Spinal cord (tissue), 10 donors: ENCODE data around the gene SORCS1. TPM values are rescaled to one million over a fixed set of nuclear protein-coding genes. Genes with fewer than 3 reads are reported as not detected.

ENCODE experiments used
- DNase-seq, 6 donors: peaks; one replicate each; pipeline versions ENCODE4 v3.0.0 to v3.0.0-alpha.2; 2013 to 2015; ENCODE audit warnings: low spot score in 6 of 6, low read depth in 4 of 6
- H3K27ac ChIP-seq: one replicate; pipeline ENCODE4 v1.5.1; 2013; ENCODE audit warnings: low read depth, low read length, control low read depth
- H3K27me3 ChIP-seq: one replicate; pipeline ENCODE4 v1.6.1; 2013; ENCODE audit warnings: low read length; ENCODE audit not compliant: control insufficient read depth, insufficient read depth
- H3K36me3 ChIP-seq: one replicate; pipeline ENCODE4 v1.6.1; 2013; ENCODE audit warnings: low read length; ENCODE audit not compliant: control insufficient read depth, insufficient read depth
- H3K4me1 ChIP-seq: one replicate; pipeline ENCODE4 v1.6.1; 2013; ENCODE audit warnings: low read length; ENCODE audit not compliant: control insufficient read depth, insufficient read depth
- H3K4me3 ChIP-seq: one replicate; pipeline ENCODE4 v1.5.1; 2013; ENCODE audit warnings: low read depth, low read length, control low read depth
- H3K9me3 ChIP-seq: one replicate; pipeline ENCODE4 v1.6.1; 2013; ENCODE audit warnings: low read length; ENCODE audit not compliant: control insufficient read depth, insufficient read depth
- WGBS: methylation state at CpG from one replicate; pipeline ENCODE4 v1.1.5; 2013; ENCODE audit warnings: missing lambda C conversion rate; ENCODE audit not compliant: insufficient coverage; 5-methylcytosine and 5-hydroxymethylcytosine counted together
- polyA plus RNA-seq, 2 donors: library from polyadenylated mRNA; unstranded; fragments of 120-200 nt; gene quantifications; one replicate each; pipeline ENCODE4 v1.2.1, GENCODE V29; 2013; ENCODE audit not compliant: insufficient read length in 2 of 2
- total RNA-seq, 2 donors: library from RNA; depleted of rRNA in 1 of 2; stranded (reverse); fragments of 120-200 nt in 1 of 2; fragments of >200 nt in 1 of 2; gene quantifications; one replicate each; pipeline versions ENCODE4 v1.2.3 to v1.2.4, GENCODE V29; 2013 to 2014
- donor health status: healthy.

SORCS1 gene
- total and polyA plus RNA-seq, 4 donors: 11.4 to 38.0 (median 19.3) TPM

GRCh38 chr10:106866244-106866845, 298.2 kb downstream of the SORCS1 start:
- Histone ChIP-seq H3K27me3 (no peaks in the 10 kb centered on the region), H3K4me3 (no peak overlapping the region), H3K4me1 (no peaks in the 10 kb centered on the region), H3K27ac (no peak overlapping the region), H3K36me3 (no peaks in the 10 kb centered on the region), H3K9me3 (no peaks in the 10 kb centered on the region)
- DNase-seq: no peak
- 85% methylated on average over 5 of the region's 7 CpGs for WGBS

GRCh38 chr10:106864031-106864430, 300.5 kb downstream of the SORCS1 start:
- Histone ChIP-seq H3K27ac (no peak overlapping the region), H3K36me3 (no peaks in the 10 kb centered on the region), H3K4me3 (no peak overlapping the region), H3K9me3 (no peaks in the 10 kb centered on the region), H3K27me3 (no peaks in the 10 kb centered on the region), H3K4me1 (no peaks in the 10 kb centered on the region)
- DNase-seq: no peak
- WGBS: 89% methylated on average over 7 of the region's 8 CpGs

GRCh38 chr10:106863549-106863948, 301.0 kb downstream of the SORCS1 start:
- no peak overlapping the region for H3K4me3 ChIP-seq
- no peak for DNase-seq
- WGBS: 92% methylated on average over 2 of the region's 2 CpGs
- no peaks in the 10 kb centered on the region for H3K4me1 ChIP-seq
- H3K27me3 ChIP-seq: no peaks in the 10 kb centered on the region
- no peaks in the 10 kb centered on the region for H3K9me3 ChIP-seq
- no peak overlapping the region for H3K27ac ChIP-seq
- no peaks in the 10 kb centered on the region for H3K36me3 ChIP-seq

- Histone ChIP-seq H3K4me1 (no peaks in the 10 kb centered on the region), H3K9me3 (peaks cover 2% of the 10 kb centered on the region), H3K4me3 (no peak overlapping the region), H3K36me3 (no peaks in the 10 kb centered on the region), H3K27me3 (no peaks in the 10 kb centered on the region), H3K27ac (no peak overlapping the region)
- no CpG with 5 or more reads among the region's 4 CpGs for WGBS
- no peak for DNase-seq
These were observed 304.4 kb downstream of the SORCS1 start for GRCh38 chr10:106859892-106860652.

GRCh38 chr10:106857728-106858127, 306.8 kb downstream of the SORCS1 start:
- WGBS: 66% methylated on average over 4 of the region's 6 CpGs
- DNase-seq: peak in 2 of 6 donors; percentile 8 to 24
- Histone ChIP-seq H3K4me3 (no peak overlapping the region), H3K27me3 (no peaks in the 10 kb centered on the region), H3K27ac (no peak overlapping the region), H3K9me3 (peaks cover 4% of the 10 kb centered on the region), H3K36me3 (no peaks in the 10 kb centered on the region), H3K4me1 (no peaks in the 10 kb centered on the region)

- Histone ChIP-seq H3K9me3 (peaks cover 4% of the 10 kb centered on the region), H3K27me3 (no peaks in the 10 kb centered on the region), H3K4me1 (no peaks in the 10 kb centered on the region), H3K36me3 (no peaks in the 10 kb centered on the region), H3K27ac (no peak overlapping the region), H3K4me3 (no peak overlapping the region)
- WGBS: 50% methylated on average over 2 of the region's 6 CpGs
- DNase-seq: peak in 1 of 6 donors; percentile 12
These were observed 307.3 kb downstream of the SORCS1 start for GRCh38 chr10:106857213-106857612.

GRCh38 chr10:106836933-106837663, 327.4 kb downstream of the SORCS1 start:
- no peaks in the 10 kb centered on the region for H3K36me3 ChIP-seq
- no peak overlapping the region for H3K4me3 ChIP-seq
- no peak for DNase-seq
- H3K9me3 ChIP-seq: no peaks in the 10 kb centered on the region
- H3K27ac ChIP-seq: no peak overlapping the region
- WGBS: 100% methylated on average over 2 of the region's 2 CpGs
- H3K4me1 ChIP-seq: no peaks in the 10 kb centered on the region
- no peaks in the 10 kb centered on the region for H3K27me3 ChIP-seq

GRCh38 chr10:106832846-106833245, 331.7 kb downstream of the SORCS1 start:
- H3K36me3 ChIP-seq: no peaks in the 10 kb centered on the region
- no peaks in the 10 kb centered on the region for H3K27me3 ChIP-seq
- DNase-seq: no peak
- no peak overlapping the region for H3K4me3 ChIP-seq
- WGBS: no CpG with 5 or more reads among the region's 1 CpG
- no peaks in the 10 kb centered on the region for H3K4me1 ChIP-seq
- H3K27ac ChIP-seq: no peak overlapping the region
- no peaks in the 10 kb centered on the region for H3K9me3 ChIP-seq

- no peak for DNase-seq
- WGBS: 99% methylated on average over 7 of the region's 8 CpGs
- no peaks in the 10 kb centered on the region for H3K36me3 ChIP-seq
- H3K27ac ChIP-seq: no peak overlapping the region
- no peaks in the 10 kb centered on the region for H3K9me3 ChIP-seq
- H3K4me3 ChIP-seq: no peak overlapping the region
- H3K4me1 ChIP-seq: no peaks in the 10 kb centered on the region
- H3K27me3 ChIP-seq: no peaks in the 10 kb centered on the region
These were observed 334.0 kb downstream of the SORCS1 start for GRCh38 chr10:106830471-106830870.
